ENCODE data around the gene ULK1. TPM values are rescaled to one million over a fixed set of nuclear protein-coding genes. Genes with fewer than 3 reads are reported as not detected.
"Not testable (repeated sequence)": the region's sequence is repeated elsewhere in the genome, so short reads cannot be mapped to it uniquely, and the experiment has no call there.

Gene ULK1
- total and polyA plus RNA-seq, 2 experiments from 2014 or later = 4.0 to 6.9 TPM

GRCh38 chr12:131959116-131959515, 64.7 kb downstream of the ULK1 start:
- Histone ChIP-seq H3K36me3 (ENCODE audit: low read depth) (peaks cover 14% of the 10 kb centered on the region), H3K27me3 (replicated peaks; ENCODE audit: insufficient read depth) (no peaks in the 10 kb centered on the region), H3K79me2 (ENCODE audit: insufficient read depth) (peaks cover 90% of the 10 kb centered on the region), H3K9ac (no peak overlapping the region), H4K20me1 (ENCODE audit: insufficient read depth) (peaks cover 16% of the 10 kb centered on the region), H3K9me2 (ENCODE audit: insufficient read depth) (no peaks in the 10 kb centered on the region), H2AFZ (no peak overlapping the region), H3K4me2 (ENCODE audit: unreplicated experiment) (no peak overlapping the region), H3F3A (ENCODE audit: insufficient read depth) (peaks cover 5% of the 10 kb centered on the region; the same call in 1 of the 2 replicates), H3K27ac (no peak overlapping the region), H3K9me3 (ENCODE audit: low read depth) (no peaks in the 10 kb centered on the region), H3K4me1 (ENCODE audit: insufficient read depth) (peaks cover 8% of the 10 kb centered on the region), H3K4me3 (no peak overlapping the region)
- no peak for DNase-seq
- 63 to 68% methylated on average over 4 of the region's 4 CpGs for WGBS, 2 experiments (ENCODE audit: low coverage in 1 of 2, low lambda C conversion rate in 2 of 2, missing lambda C conversion rate in 2 of 2)
- no peak for TF ChIP-seq EZH2 (IDR thresholded peaks at IDR 0.05; ENCODE audit: insufficient read depth, poor library complexity, severe bottlenecking)
- no peak for TF ChIP-seq EZH2phosphoT487 (IDR thresholded peaks at IDR 0.05; ENCODE audit: insufficient read depth, low read depth)
- in situ Hi-C loops (cut with MboI) = no loop called here

DNA sequence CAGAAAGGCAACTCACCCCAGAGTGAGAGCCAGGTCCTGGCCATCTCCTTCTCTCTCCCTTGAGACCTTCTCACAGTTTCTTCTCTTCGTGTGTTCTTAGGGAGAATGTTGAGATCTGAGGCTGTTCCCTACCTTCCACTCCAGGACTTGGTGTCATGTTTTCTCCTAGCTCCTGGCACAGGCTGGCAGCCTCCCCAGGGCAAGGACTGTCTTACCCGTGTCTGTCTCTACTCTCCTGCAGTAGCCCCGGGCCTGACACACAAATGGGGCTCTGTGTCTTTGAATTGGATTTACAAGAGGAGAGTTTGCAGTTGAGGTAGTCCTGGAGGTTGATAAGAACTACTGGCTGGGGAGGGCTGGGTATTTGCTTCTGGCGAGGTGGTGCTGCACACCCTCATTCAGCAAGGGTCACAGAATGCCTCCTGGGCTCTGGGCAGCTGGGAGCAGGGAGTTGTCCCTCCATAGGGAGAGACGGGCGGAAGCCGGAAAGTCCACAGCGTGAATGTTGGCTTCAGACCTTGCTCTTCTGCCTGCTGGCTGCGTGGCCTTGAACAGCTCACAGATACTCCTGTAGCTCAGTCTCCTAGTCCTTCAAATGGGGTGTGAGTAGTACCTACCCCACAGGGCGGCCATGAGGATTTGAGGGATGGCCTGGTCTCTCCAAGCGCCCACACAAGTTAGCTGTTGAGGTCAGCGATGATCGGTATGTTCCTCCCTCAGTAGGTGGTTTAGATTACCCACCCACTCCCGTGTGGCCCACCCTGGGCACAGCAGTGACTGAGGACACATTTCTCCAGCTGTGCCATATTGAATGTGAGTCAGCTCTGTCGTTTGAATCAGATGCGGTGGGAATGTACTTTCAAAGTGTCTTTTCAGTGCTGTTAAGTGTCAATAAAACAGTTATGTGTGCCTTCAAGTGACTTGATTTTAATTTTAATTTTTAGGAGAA, 65.5 kb downstream of the ULK1 start:
- no peak overlapping the region for H3K27ac ChIP-seq
- H3K36me3 ChIP-seq (ENCODE audit: low read depth) = peaks cover 14% of the 10 kb centered on the region
- no peak overlapping the region for H2AFZ ChIP-seq
- H3K9ac ChIP-seq = no peak overlapping the region
- H3K4me3 ChIP-seq = no peak overlapping the region
- no peak overlapping the region for H3K4me2 ChIP-seq (ENCODE audit: unreplicated experiment)
- peaks cover 8% of the 10 kb centered on the region for H3K4me1 ChIP-seq (ENCODE audit: insufficient read depth)
- H3K9me3 ChIP-seq (ENCODE audit: low read depth) = no peaks in the 10 kb centered on the region
- TF ChIP-seq EZH2phosphoT487 (IDR thresholded peaks at IDR 0.05; ENCODE audit: insufficient read depth, low read depth) (no peak), EZH2 (IDR thresholded peaks at IDR 0.05; ENCODE audit: insufficient read depth, poor library complexity, severe bottlenecking) (no peak)
- no peaks in the 10 kb centered on the region for H3K9me2 ChIP-seq (ENCODE audit: insufficient read depth)
- H3K79me2 ChIP-seq (ENCODE audit: insufficient read depth) = peaks cover 90% of the 10 kb centered on the region
- H3K27me3 ChIP-seq (replicated peaks; ENCODE audit: insufficient read depth) = no peaks in the 10 kb centered on the region
- 68 to 74% methylated on average over 16 of the region's 16 CpGs for WGBS, 2 experiments (ENCODE audit: low coverage in 1 of 2, low lambda C conversion rate in 2 of 2, missing lambda C conversion rate in 2 of 2)
- DNase-seq = no peak
- in situ Hi-C loops (cut with MboI) = no loop called here
- peaks cover 7% of the 10 kb centered on the region; the same call in 1 of the 2 replicates for H3F3A ChIP-seq (ENCODE audit: insufficient read depth)
- H4K20me1 ChIP-seq (ENCODE audit: insufficient read depth) = peaks cover 22% of the 10 kb centered on the region

GRCh38 chr12:131960590-131961325, 66.3 kb downstream of the ULK1 start:
- in situ Hi-C loops (cut with MboI); H3K9ac ChIP-seq; H3K27me3 ChIP-seq (replicated peaks; ENCODE audit: insufficient read depth); H3K9me3 ChIP-seq (ENCODE audit: low read depth); H3K4me3 ChIP-seq; H2AFZ ChIP-seq; H3K4me2 ChIP-seq (ENCODE audit: unreplicated experiment); DNase-seq; H3K27ac ChIP-seq; H3K9me2 ChIP-seq (ENCODE audit: insufficient read depth): not testable (repeated sequence)
- H3F3A ChIP-seq (ENCODE audit: insufficient read depth) = peaks cover 16% of the 10 kb centered on the region
- H3K4me1 ChIP-seq (ENCODE audit: insufficient read depth) = peaks cover 15% of the 10 kb centered on the region
- WGBS, 2 experiments (ENCODE audit: low coverage in 1 of 2, low lambda C conversion rate in 2 of 2, missing lambda C conversion rate in 2 of 2) = 89 to 90% methylated on average over 19 to 20 of the region's 30 CpGs
- H3K36me3 ChIP-seq (ENCODE audit: low read depth) = peaks cover 14% of the 10 kb centered on the region
- H3K79me2 ChIP-seq (ENCODE audit: insufficient read depth) = peaks cover 90% of the 10 kb centered on the region
- peaks cover 30% of the 10 kb centered on the region for H4K20me1 ChIP-seq (ENCODE audit: insufficient read depth)

DNA sequence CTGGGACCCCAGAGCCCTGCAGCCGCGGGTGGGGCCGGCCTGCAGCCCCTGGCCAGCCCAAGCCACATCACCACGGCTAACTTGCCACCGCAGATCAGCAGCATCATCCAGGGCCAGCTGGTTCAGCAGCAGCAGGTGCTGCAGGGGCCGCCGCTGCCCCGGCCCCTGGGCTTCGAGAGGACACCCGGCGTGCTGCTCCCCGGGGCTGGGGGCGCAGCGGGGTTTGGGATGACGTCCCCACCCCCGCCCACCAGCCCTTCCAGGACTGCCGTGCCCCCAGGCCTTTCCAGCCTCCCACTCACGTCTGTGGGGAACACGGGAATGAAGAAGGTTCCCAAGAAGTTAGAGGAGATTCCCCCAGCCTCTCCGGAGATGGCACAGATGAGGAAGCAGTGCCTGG, 66.9 kb downstream of the ULK1 start:
- H3K9me3 ChIP-seq (ENCODE audit: low read depth); DNase-seq; H3K9ac ChIP-seq; H3K4me1 ChIP-seq (ENCODE audit: insufficient read depth); H3K4me2 ChIP-seq (ENCODE audit: unreplicated experiment); H3K9me2 ChIP-seq (ENCODE audit: insufficient read depth); H3K4me3 ChIP-seq; H3K27me3 ChIP-seq (replicated peaks; ENCODE audit: insufficient read depth); in situ Hi-C loops (cut with MboI); H3K27ac ChIP-seq; H2AFZ ChIP-seq: not testable (repeated sequence)
- peaks cover 14% of the 10 kb centered on the region for H3K36me3 ChIP-seq (ENCODE audit: low read depth)
- peaks cover 16% of the 10 kb centered on the region for H3F3A ChIP-seq (ENCODE audit: insufficient read depth)
- WGBS, 2 experiments (ENCODE audit: low coverage in 1 of 2, low lambda C conversion rate in 2 of 2, missing lambda C conversion rate in 2 of 2) = 91 to 100% methylated on average over 1 to 12 of the region's 20 CpGs
- H4K20me1 ChIP-seq (ENCODE audit: insufficient read depth) = peaks cover 32% of the 10 kb centered on the region
- H3K79me2 ChIP-seq (ENCODE audit: insufficient read depth) = peaks cover 90% of the 10 kb centered on the region

All from GM23248 (cell line).